H1 (cell line): Measurements from ENCODE around the gene MBNL3. TPM values are rescaled to one million over a fixed set of nuclear protein-coding genes. Genes with fewer than 3 reads are reported as not detected.

Experiments
- CTCF ChIA-PET: fragments of 300-600 bp; sonication (Branson Sonifier 250); formaldehyde crosslinking; loops from one replicate; lab custom pipeline; 2021; ENCODE audit not compliant: partially characterized antibody; lab: Charles Lee
- POLR2A ChIA-PET: fragments of 300-600 bp; sonication (Branson Sonifier 250); formaldehyde crosslinking; loops from one replicate; lab custom pipeline; 2021; ENCODE audit warnings: inconsistent platforms; ENCODE audit not compliant: partially characterized antibody; lab: Charles Lee
- DNase-seq, 2 experiments: peaks; one replicate each; pipeline versions ENCODE4 v3.0.0 to v3.0.0-alpha.2; 2010 to 2022; ENCODE audit warnings: low spot score in 2 of 2, low read depth in 1 of 2, mixed read lengths in 1 of 2
- FAIRE-seq: peaks from 2 replicates; lab custom pipeline; 2011; peaks lifted over from hg19 to GRCh38; lab: Jason Lieb, UNC
- H2AFZ ChIP-seq: 2 replicates; pipeline ENCODE4 v1.8.1; 2012; ENCODE audit warnings: low read length, inconsistent platforms
- H2AK5ac ChIP-seq: 2 replicates; pipeline ENCODE4 v1.6.1; 2013; ENCODE audit warnings: low read depth, low read length
- H2BK120ac ChIP-seq: replicated peaks from 2 replicates; pipeline ENCODE3; 2013; ENCODE audit warnings: low read depth, low read length, inconsistent platforms
- H2BK12ac ChIP-seq: 2 replicates; pipeline ENCODE4 v1.6.1; 2013; ENCODE audit warnings: low read depth, low read length
- H2BK15ac ChIP-seq: 2 replicates; pipeline ENCODE4 v1.6.1; 2013; ENCODE audit warnings: low read length
- H2BK20ac ChIP-seq: 2 replicates; pipeline ENCODE4 v1.6.1; 2013; ENCODE audit warnings: low read length
- H2BK5ac ChIP-seq: 2 replicates; pipeline ENCODE4 v1.6.1; 2013; ENCODE audit warnings: low read depth, low read length
- H3K14ac ChIP-seq: 2 replicates; pipeline ENCODE4 v1.6.1; 2013; ENCODE audit warnings: inconsistent platforms; ENCODE audit not compliant: insufficient read length
- H3K18ac ChIP-seq: 2 replicates; pipeline ENCODE4 v1.6.1; 2013; ENCODE audit warnings: low read length; ENCODE audit errors: extremely low read depth
- H3K23ac ChIP-seq: 2 replicates; pipeline ENCODE4 v1.6.1; 2013; ENCODE audit warnings: inconsistent platforms; ENCODE audit not compliant: insufficient read length
- H3K23me2 ChIP-seq: 2 replicates; pipeline ENCODE4 v1.6.1; 2013; ENCODE audit warnings: low read depth, low read length
- H3K27ac ChIP-seq: 2 replicates; pipeline ENCODE4 v1.6.1; 2011; ENCODE audit warnings: low read depth, low read length, inconsistent platforms
- H3K27me3 ChIP-seq, 4 experiments: replicated peaks in 1 of 4; 1 replicate in 1 of 4; 2 replicates in 3 of 4; pipeline versions ENCODE4 v1.6.1 to v1.8.1; 2011 to 2013; ENCODE audit warnings: low read length in 3 of 4, mild to moderate bottlenecking in 3 of 4, inconsistent platforms in 2 of 4, mixed read lengths in 2 of 4, moderate library complexity in 1 of 4; ENCODE audit not compliant: control insufficient read depth in 3 of 4, insufficient read depth in 3 of 4; ENCODE audit errors: extremely low read depth in 1 of 4
- H3K36me3 ChIP-seq, 4 experiments: 2 replicates each; pipeline versions ENCODE4 v1.6.1 to v1.8.1; 2011 to 2013; ENCODE audit warnings: mild to moderate bottlenecking in 4 of 4, low read length in 3 of 4, moderate library complexity in 2 of 4, control low read depth in 1 of 4, inconsistent platforms in 1 of 4; ENCODE audit not compliant: insufficient read depth in 4 of 4, control insufficient read depth in 2 of 4
- H3K4ac ChIP-seq: replicated peaks from 2 replicates; pipeline ENCODE3; 2013; ENCODE audit warnings: low read length, low read depth, mixed read lengths, inconsistent platforms; ENCODE audit not compliant: insufficient read length
- H3K4me1 ChIP-seq, 4 experiments: replicated peaks in 1 of 4; 1 replicate in 1 of 4; 2 replicates in 3 of 4; pipeline versions ENCODE4 v1.6.1 to v1.8.1; 2011 to 2013; ENCODE audit warnings: low read length in 3 of 4, inconsistent platforms in 2 of 4, mixed read lengths in 1 of 4; ENCODE audit not compliant: insufficient read depth in 4 of 4, control insufficient read depth in 3 of 4
- H3K4me2 ChIP-seq, 2 experiments: 2 replicates each; pipeline versions ENCODE4 v1.6.1 to v1.8.1; 2011 to 2013; ENCODE audit warnings: low read depth in 2 of 2, low read length in 2 of 2, control low read depth in 1 of 2, inconsistent platforms in 1 of 2, mild to moderate bottlenecking in 1 of 2; ENCODE audit not compliant: insufficient read depth in 1 of 2
- H3K4me3 ChIP-seq, 4 experiments: fragments of 200-600, 300-600 bp in 1 of 4; sonication (generic), shearing (Covaris generic), sonication (Bioruptor Twin) in 1 of 4; 2 replicates each; pipeline versions ENCODE4 v1.5.1 to v1.8.1; 2011 to 2016; ENCODE audit warnings: low read length in 4 of 4, low read depth in 3 of 4, control low read depth in 2 of 4, inconsistent platforms in 2 of 4, mild to moderate bottlenecking in 2 of 4, mixed read lengths in 1 of 4, moderate library complexity in 1 of 4; ENCODE audit not compliant: insufficient read depth in 2 of 4; ENCODE audit errors: extremely low read depth in 1 of 4
- H3K56ac ChIP-seq: replicated peaks from 2 replicates; pipeline ENCODE3; 2013; ENCODE audit warnings: low read depth, mild to moderate bottlenecking, mixed read lengths, low read length, inconsistent platforms; ENCODE audit not compliant: insufficient read length
- H3K79me1 ChIP-seq: 2 replicates; pipeline ENCODE4 v1.6.1; 2013; ENCODE audit warnings: low read depth, low read length, control low read depth
- H3K79me2 ChIP-seq, 2 experiments: 2 replicates each; pipeline versions ENCODE4 v1.6.1 to v1.8.1; 2012 to 2013; ENCODE audit warnings: low read length in 2 of 2, mild to moderate bottlenecking in 2 of 2, inconsistent platforms in 1 of 2; ENCODE audit not compliant: insufficient read depth in 2 of 2, control insufficient read depth in 1 of 2
- H3K9ac ChIP-seq, 4 experiments: replicated peaks in 1 of 4; 1 replicate in 1 of 4; 2 replicates in 3 of 4; pipeline versions ENCODE4 v1.6.1 to v1.8.1; 2011 to 2013; ENCODE audit warnings: low read depth in 3 of 4, low read length in 3 of 4, control low read depth in 2 of 4, mild to moderate bottlenecking in 2 of 4, moderate library complexity in 2 of 4, inconsistent platforms in 1 of 4; ENCODE audit errors: extremely low read depth in 1 of 4
- H3K9me3 ChIP-seq, 2 experiments: 2 replicates each; pipeline versions ENCODE4 v1.6.1 to v1.8.1; 2012 to 2013; ENCODE audit warnings: mild to moderate bottlenecking in 2 of 2, moderate library complexity in 2 of 2, control low read depth in 1 of 2, inconsistent platforms in 1 of 2, low read depth in 1 of 2, low read length in 1 of 2, mixed read lengths in 1 of 2; ENCODE audit not compliant: insufficient read depth in 2 of 2
- H4K20me1 ChIP-seq, 2 experiments: replicated peaks in 1 of 2; 2 replicates each; pipeline versions ENCODE3 to v1.8.1; 2011 to 2013; ENCODE audit warnings: inconsistent platforms in 2 of 2, low read length in 2 of 2, mild to moderate bottlenecking in 1 of 2; ENCODE audit not compliant: insufficient read depth in 2 of 2, control insufficient read depth in 1 of 2
- H4K5ac ChIP-seq: 2 replicates; pipeline ENCODE4 v1.6.1; 2013; ENCODE audit warnings: low read length, low read depth, mixed read lengths, inconsistent platforms; ENCODE audit not compliant: insufficient read length
- H4K8ac ChIP-seq: 2 replicates; pipeline ENCODE4 v1.8.0; 2013; ENCODE audit warnings: mild to moderate bottlenecking, moderate library complexity, low read length, inconsistent platforms; ENCODE audit not compliant: insufficient read depth; ENCODE audit errors: extremely low read depth
- H4K91ac ChIP-seq: replicated peaks from 2 replicates; pipeline ENCODE3; 2013; ENCODE audit warnings: low read length, mixed read lengths, inconsistent platforms; ENCODE audit not compliant: insufficient read length
- ASH2L ChIP-seq: fragments of 200-600, 300-600 bp; sonication (generic); IDR thresholded peaks from one replicate; pipeline ENCODE4 v1.7.1; 2017; ENCODE audit warnings: low read length
- EZH2 ChIP-seq: fragments of 200-600 bp; sonication (generic); IDR thresholded peaks from 2 replicates; pipeline ENCODE4 v1.7.1; 2012; ENCODE audit warnings: low read depth, mild to moderate bottlenecking, moderate library complexity, low read length, inconsistent platforms; ENCODE audit not compliant: severe bottlenecking
- RAD21 ChIP-seq, 2 experiments: IDR thresholded peaks in 1 of 2; conservative IDR thresholded peaks in 1 of 2; 2 replicates each; pipeline ENCODE4 v1.6.1; 2011; ENCODE audit warnings: low read depth in 2 of 2, low read length in 2 of 2, improper control_type of control experiment in 1 of 2, inconsistent platforms in 1 of 2, mild to moderate bottlenecking in 1 of 2, moderate library complexity in 1 of 2
- RBBP5 ChIP-seq: IDR thresholded peaks from 2 replicates; pipeline ENCODE4 v1.7.1; 2012; ENCODE audit warnings: low read depth, mild to moderate bottlenecking, inconsistent platforms, low read length, moderate library complexity, borderline replicate concordance
- WGBS, 2 experiments: shearing (Covaris generic) in 1 of 2; methylation state at CpG; one replicate each; pipeline versions ENCODE4 v1.1.6 to v1.1.7; 2013 to 2015; ENCODE audit warnings: low lambda C conversion rate in 2 of 2, mixed read lengths in 2 of 2, inconsistent platforms in 1 of 2, low coverage in 1 of 2, missing lambda C conversion rate in 1 of 2; ENCODE audit not compliant: insufficient replicate concordance in 2 of 2, insufficient coverage in 1 of 2, insufficient read length in 1 of 2; ENCODE audit errors: extremely low coverage in 1 of 2, missing lambda C conversion rate in 1 of 2; 5-methylcytosine and 5-hydroxymethylcytosine counted together
- polyA plus RNA-seq, 7 experiments: library from polyadenylated mRNA; depleted of rRNA in 3 of 7; stranded (reverse) in 5 of 7; unstranded in 2 of 7; fragments of >200 nt in 5 of 7; fragments of 200-250 nt in 2 of 7; gene quantifications; 1 replicate in 5 of 7; 2 replicates in 1 of 7; 4 replicates in 1 of 7; pipeline versions ENCODE4 v1.2.1 to v1.2.3, GENCODE V29; 2011 to 2013; ENCODE audit warnings: missing spikeins in 2 of 7, mixed read lengths in 2 of 7
- total RNA-seq: library from RNA; stranded (reverse); fragmentation: NEBNext Ultra II Directional; extraction: Animal tissue kit (Norgen Biotek cat#: 25700); gene quantifications from 2 replicates; pipeline ENCODE4 v1.2.1, GENCODE V29; 2021

The MBNL3 gene
- total and polyA plus RNA-seq, 2 of the 8 experiments (the other 6 are each of a cell fraction or from before 2014, with no cell fraction given): 3.5 to 4.3 TPM

- no peaks in the 10 kb centered on the region for H3K79me2 ChIP-seq
- H4K91ac ChIP-seq: no peak overlapping the region
- no peak overlapping the region for H3K4me3 ChIP-seq
- H3K23ac ChIP-seq: no peak overlapping the region
- 100% methylated on average over 1 of the region's 1 CpG; no CpG with 5 or more reads in 1 of the 2 experiments for WGBS, 2 experiments
- H2BK15ac ChIP-seq: no peak overlapping the region
- H3K4me2 ChIP-seq: no peak overlapping the region
- H2BK5ac ChIP-seq: no peak overlapping the region
- no peaks in the 10 kb centered on the region for H3K27me3 ChIP-seq
- no peak overlapping the region for H3K56ac ChIP-seq
- no peak overlapping the region for H3K4ac ChIP-seq
- ChIA-PET CTCF (interaction anchor here (1.3 to 2.5 kb wide), 2 partner anchors 13 to 14 kb away, joined by 5 to 9 read pairs; no protein-coding TSS in a partner anchor), POLR2A (no interaction called here)
- H3K9ac ChIP-seq: no peak overlapping the region
- no peak overlapping the region for H3K18ac ChIP-seq
- TF ChIP-seq ASH2L (no peak), RBBP5 (no peak), RAD21 (IDR thresholded peaks at IDR 0.05 in 1 of 2, conservative IDR thresholded peaks at IDR 0.05 in 1 of 2; ENCODE audit: low read depth in 2 of 2, low read length in 2 of 2) (no peak), EZH2 (no peak)
- H3K23me2 ChIP-seq: no peaks in the 10 kb centered on the region
- H3K9me3 ChIP-seq: no peaks in the 10 kb centered on the region
- no peaks in the 10 kb centered on the region for H3K36me3 ChIP-seq
- no peak for DNase-seq
- H3K27ac ChIP-seq: no peak overlapping the region
- H2BK120ac ChIP-seq: no peak overlapping the region
- no peaks in the 10 kb centered on the region for H4K20me1 ChIP-seq
- H3K4me1 ChIP-seq: no peaks in the 10 kb centered on the region
- no peak for FAIRE-seq
- H4K5ac ChIP-seq: no peak overlapping the region
- no peak overlapping the region for H2AFZ ChIP-seq
- no peak overlapping the region for H2BK12ac ChIP-seq
- no peak overlapping the region for H2BK20ac ChIP-seq
- no peak overlapping the region for H4K8ac ChIP-seq
- H2AK5ac ChIP-seq: no peak overlapping the region
- H3K14ac ChIP-seq: no peak overlapping the region
- H3K79me1 ChIP-seq: no peaks in the 10 kb centered on the region
These were observed 62.0 kb downstream of the MBNL3 start for GRCh38 chrX:132426695-132427281.
